ENCODE results near the gene FCHSD2. TPM values are rescaled to one million over a fixed set of nuclear protein-coding genes. Genes with fewer than 3 reads are reported as not detected.

Gene FCHSD2
- total RNA-seq, 2 donors from 2014 or later = 14.0 to 17.6 TPM

- Mint-ChIP-seq H3K4me3 (no peak overlapping the region), H3K27ac (no peak overlapping the region), H3K9me3 (no peaks in the 10 kb centered on the region), H3K4me1 (peaks cover 15% of the 10 kb centered on the region), H3K27me3 (ENCODE audit: insufficient read depth) (no peaks in the 10 kb centered on the region), H3K36me3 (ENCODE audit: low read depth) (no peaks in the 10 kb centered on the region)
- no peak overlapping the region for H3K9ac ChIP-seq (ENCODE audit: extremely low read depth, low read length, poor library complexity, severe bottlenecking)
- H3K36me3 ChIP-seq (ENCODE audit: control insufficient read depth, insufficient read depth, low read length) = no peaks in the 10 kb centered on the region
- peaks cover 4% of the 10 kb centered on the region for H3K4me1 ChIP-seq (ENCODE audit: control insufficient read depth, insufficient read depth, low read length)
- no peaks in the 10 kb centered on the region for H3K27me3 ChIP-seq (ENCODE audit: control insufficient read depth, insufficient read depth, low read length, poor library complexity, severe bottlenecking)
- H3K9me3 ChIP-seq (ENCODE audit: control insufficient read depth, low read length) = no peaks in the 10 kb centered on the region
- no peak overlapping the region for H3K4me3 ChIP-seq (ENCODE audit: low read length)
- no peak for DNase-seq
- no peak overlapping the region for H3K27ac ChIP-seq (ENCODE audit: low read depth, low read length)
- no peak for TF ChIP-seq CTCF (conservative IDR thresholded peaks at IDR 0.05)
- 93 to 100% methylated on average over 3 to 4 of the region's 4 CpGs for WGBS, 2 experiments (ENCODE audit: insufficient coverage in 1 of 2, insufficient read length in 1 of 2)
Observed at GRCh38 chr11:72799441-72799840, 342.7 kb downstream of the FCHSD2 start.

GRCh38 chr11:72798361-72798760 is 343.8 kb downstream of the FCHSD2 start:
- no peak overlapping the region for H3K27ac ChIP-seq (ENCODE audit: low read depth, low read length)
- no peaks in the 10 kb centered on the region for H3K27me3 ChIP-seq (ENCODE audit: control insufficient read depth, insufficient read depth, low read length, poor library complexity, severe bottlenecking)
- peak overlapping the region; percentile 86 for H3K27ac Mint-ChIP-seq
- H3K9me3 ChIP-seq (ENCODE audit: control insufficient read depth, low read length) = no peaks in the 10 kb centered on the region
- H3K4me1 Mint-ChIP-seq = peaks cover 18% of the 10 kb centered on the region
- TF ChIP-seq CTCF (conservative IDR thresholded peaks at IDR 0.05) = no peak
- H3K4me3 Mint-ChIP-seq = no peak overlapping the region
- WGBS, 2 experiments (ENCODE audit: insufficient coverage in 1 of 2, insufficient read length in 1 of 2) = 77% methylated on average over 4 of the region's 4 CpGs; no CpG with 5 or more reads in 1 of the 2 experiments
- H3K27me3 Mint-ChIP-seq (ENCODE audit: insufficient read depth) = no peaks in the 10 kb centered on the region
- H3K9ac ChIP-seq (ENCODE audit: extremely low read depth, low read length, poor library complexity, severe bottlenecking) = no peak overlapping the region
- no peak overlapping the region for H3K4me3 ChIP-seq (ENCODE audit: low read length)
- H3K36me3 Mint-ChIP-seq (ENCODE audit: low read depth) = no peaks in the 10 kb centered on the region
- H3K4me1 ChIP-seq (ENCODE audit: control insufficient read depth, insufficient read depth, low read length) = peaks cover 4% of the 10 kb centered on the region
- peak; percentile 82 for DNase-seq
- H3K36me3 ChIP-seq (ENCODE audit: control insufficient read depth, insufficient read depth, low read length) = no peaks in the 10 kb centered on the region
- no peaks in the 10 kb centered on the region for H3K9me3 Mint-ChIP-seq

- Histone ChIP-seq H3K4me3 (ENCODE audit: low read length) (peak within 1 kb of the TSS; percentile 93), H3K4me1 (ENCODE audit: control insufficient read depth, insufficient read depth, low read length) (peaks cover 4% of the 10 kb centered on the region), H3K27me3 (ENCODE audit: control insufficient read depth, insufficient read depth, low read length, poor library complexity, severe bottlenecking) (no peaks in the 10 kb centered on the region), H3K36me3 (ENCODE audit: control insufficient read depth, insufficient read depth, low read length) (no peaks in the 10 kb centered on the region), H3K27ac (ENCODE audit: low read depth, low read length) (peak within 1 kb of the TSS; percentile 93), H3K9me3 (ENCODE audit: control insufficient read depth, low read length) (no peaks in the 10 kb centered on the region), H3K9ac (ENCODE audit: extremely low read depth, low read length, poor library complexity, severe bottlenecking) (peak within 1 kb of the TSS; percentile 80)
- peak within 1 kb of the TSS; percentile 93 for H3K4me3 Mint-ChIP-seq
- peak; percentile 99 for TF ChIP-seq CTCF (conservative IDR thresholded peaks at IDR 0.05)
- WGBS, 2 experiments (ENCODE audit: insufficient coverage in 1 of 2, insufficient read length in 1 of 2) = 0 to 2% methylated on average over 21 to 55 of the region's 55 CpGs
- H3K27me3 Mint-ChIP-seq (ENCODE audit: insufficient read depth) = no peaks in the 10 kb centered on the region
- H3K9me3 Mint-ChIP-seq = no peaks in the 10 kb centered on the region
- peaks cover 16% of the 10 kb centered on the region for H3K4me1 Mint-ChIP-seq
- H3K36me3 Mint-ChIP-seq (ENCODE audit: low read depth) = no peaks in the 10 kb centered on the region
- H3K27ac Mint-ChIP-seq = peak within 1 kb of the TSS; percentile 99
- peak; percentile 98 for DNase-seq
Observed at GRCh38 chr11:72793425-72794367, 348.4 kb downstream of the FCHSD2 start, which contains the start of gene STARD10. Gene STARD10, minus strand, starts transcription at chr11:72794047. Its CDS starts 12,866 bp downstream, at chr11:72781181.
